ENCODE data around the gene OTOF. TPM values are rescaled to one million over a fixed set of nuclear protein-coding genes. Genes with fewer than 3 reads are reported as not detected.

The OTOF gene
- total and polyA plus RNA-seq, 2 of the 13 experiments (the other 11 are each of a cell fraction or from before 2014, with no cell fraction given), result 0.04 TPM; not detected in 1

DNA sequence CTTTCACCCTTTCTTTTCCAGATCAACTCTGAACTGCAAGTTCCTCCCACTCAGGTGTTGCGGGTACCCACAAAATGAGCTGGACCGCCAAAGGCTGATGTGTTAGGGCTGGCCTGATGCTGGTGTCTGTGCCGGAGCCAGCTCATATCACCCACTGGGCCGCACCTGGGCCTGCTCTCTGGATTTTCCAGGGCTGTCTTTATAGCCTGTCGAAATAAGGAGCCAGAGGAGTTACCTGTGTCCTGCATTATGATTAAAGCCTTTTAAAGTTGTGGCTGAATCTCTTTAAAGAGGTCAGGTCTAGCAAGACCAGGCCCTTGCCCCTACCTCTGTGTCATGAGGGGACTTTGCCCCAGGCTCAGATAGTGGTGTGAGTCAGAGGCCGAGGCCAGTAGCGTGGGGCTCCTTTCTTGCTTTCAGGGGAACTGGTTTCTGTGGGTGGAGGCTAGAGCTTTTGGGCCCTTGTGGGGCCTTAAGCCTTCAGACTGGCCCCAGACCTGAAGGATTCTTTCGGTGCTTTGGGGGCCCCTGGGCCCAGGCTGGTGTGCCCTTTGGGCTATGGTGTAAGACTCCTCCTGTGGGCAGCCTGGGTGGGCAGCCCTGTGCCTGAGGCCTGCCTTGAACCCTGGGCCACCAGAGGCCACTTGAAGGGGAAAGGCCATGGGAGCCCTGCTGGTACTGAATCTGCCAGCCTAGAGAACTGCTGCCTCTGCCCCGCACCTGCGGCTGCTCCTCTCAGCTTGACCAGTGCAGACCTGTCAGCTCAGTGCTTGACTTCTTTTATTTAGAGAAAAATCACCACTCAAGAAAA, 21.3 kb downstream of the OTOF start (continued):
- TF ChIP-seq ZNF318 (CRISPR knock-in tag; IDR thresholded peaks at IDR 0.05) (no peak), MIER2 (CRISPR knock-in tag; IDR thresholded peaks at IDR 0.05) (peak; percentile 45; the same call in 1 of the 2 replicates), ZNF124 (CRISPR knock-in tag; IDR thresholded peaks at IDR 0.05) (0 out of 2 replicates have a peak, but pooled peaks have one; percentile 30), CTCF (CRISPR knock-in tag; IDR thresholded peaks at IDR 0.05) (0 out of 2 replicates have a peak, but pooled peaks have one; percentile 2), MLLT10 (CRISPR knock-in tag; IDR thresholded peaks at IDR 0.05) (no peak), PATZ1 (CRISPR knock-in tag; IDR thresholded peaks at IDR 0.05) (peak; percentile 44; the same call in 1 of the 2 replicates), CHD4 (IDR thresholded peaks at IDR 0.05; ENCODE audit: borderline replicate concordance, low read length) (peak; percentile 33; the same call in 1 of the 2 replicates), ZNF451 (CRISPR knock-in tag; IDR thresholded peaks at IDR 0.05) (0 out of 2 replicates have a peak, but pooled peaks have one; percentile 22), REXO4 (CRISPR knock-in tag; IDR thresholded peaks at IDR 0.05; ENCODE audit: borderline replicate concordance) (peak; percentile 52; the same call in 1 of the 2 replicates), FOSL2 (CRISPR knock-in tag; IDR thresholded peaks at IDR 0.05) (peak; percentile 98), ZNF556 (CRISPR knock-in tag; IDR thresholded peaks at IDR 0.05; ENCODE audit: borderline replicate concordance) (peak; percentile 57; the same call in 1 of the 2 replicates), YY1 (IDR thresholded peaks at IDR 0.05; ENCODE audit: insufficient read depth, insufficient replicate concordance, low read depth, low read length) (peak; percentile 8), SATB2 (CRISPR knock-in tag; IDR thresholded peaks at IDR 0.05) (no peak), CBX1 (IDR thresholded peaks at IDR 0.05; ENCODE audit: low read depth) (no peak)
- TF ChIP-seq, protein P1, sequence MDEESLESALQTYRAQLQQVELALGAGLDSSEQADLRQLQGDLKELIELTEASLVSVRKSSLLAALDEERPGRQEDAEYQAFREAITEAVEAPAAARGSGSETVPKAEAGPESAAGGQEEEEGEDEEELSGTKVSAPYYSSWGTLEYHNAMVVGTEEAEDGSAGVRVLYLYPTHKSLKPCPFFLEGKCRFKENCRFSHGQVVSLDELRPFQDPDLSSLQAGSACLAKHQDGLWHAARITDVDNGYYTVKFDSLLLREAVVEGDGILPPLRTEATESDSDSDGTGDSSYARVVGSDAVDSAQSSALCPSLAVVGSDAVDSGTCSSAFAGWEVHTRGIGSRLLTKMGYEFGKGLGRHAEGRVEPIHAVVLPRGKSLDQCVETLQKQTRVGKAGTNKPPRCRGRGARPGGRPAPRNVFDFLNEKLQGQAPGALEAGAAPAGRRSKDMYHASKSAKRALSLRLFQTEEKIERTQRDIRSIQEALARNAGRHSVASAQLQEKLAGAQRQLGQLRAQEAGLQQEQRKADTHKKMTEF (CRISPR knock-in tag; IDR thresholded peaks at IDR 0.05), result peak; percentile 53

Measured in HepG2 (cell line).